Stimulated activated CD8-positive, alpha-beta memory T cell treated with anti-CD3 and anti-CD28 coated beads, Interleukin-7, amount 100 ng/mL, for 4 hours (primary cell): ENCODE measurements around the gene RELCH.

Experiments used
- DNase-seq, 2 donors: peaks; one replicate each; pipeline ENCODE4 v3.0.0-alpha.2; 2020; ENCODE audit warnings: low read depth in 2 of 2

RELCH gene

GRCh38 chr18:62189208-62189607 lies 2.2 kb downstream of the RELCH start:
- no peak for DNase-seq

GRCh38 chr18:62196079-62196478 lies 9.0 kb downstream of the RELCH start:
- no peak for DNase-seq

- DNase-seq = no peak
Observed at GRCh38 chr18:62196980-62197379, 9.9 kb downstream of the RELCH start.

GRCh38 chr18:62198259-62198658 lies 11.2 kb downstream of the RELCH start:
- DNase-seq = no peak

- DNase-seq = no peak
Observed at GRCh38 chr18:62199629-62200028, 12.6 kb downstream of the RELCH start.

GRCh38 chr18:62200121-62200914 lies 13.3 kb downstream of the RELCH start:
- DNase-seq = no peak

GRCh38 chr18:62201870-62202269 lies 14.8 kb downstream of the RELCH start:
- no peak for DNase-seq

GRCh38 chr18:62205824-62206223 lies 18.8 kb downstream of the RELCH start:
- DNase-seq = no peak

- no peak for DNase-seq
Observed at GRCh38 chr18:62206593-62206992, 19.5 kb downstream of the RELCH start.

GRCh38 chr18:62209046-62209445 lies 22.0 kb downstream of the RELCH start:
- no peak for DNase-seq

- DNase-seq = no peak
Observed at GRCh38 chr18:62210138-62210537, 23.1 kb downstream of the RELCH start.

- no peak for DNase-seq
Observed at GRCh38 chr18:62211325-62211828, 24.3 kb downstream of the RELCH start.

- no peak for DNase-seq
Observed at GRCh38 chr18:62214790-62215189, 27.7 kb downstream of the RELCH start.

GRCh38 chr18:62224229-62224628 lies 37.2 kb downstream of the RELCH start:
- no peak for DNase-seq

GRCh38 chr18:62226047-62226446 lies 39.0 kb downstream of the RELCH start:
- DNase-seq = no peak

- DNase-seq = no peak
Observed at GRCh38 chr18:62236252-62236651, 49.2 kb downstream of the RELCH start.

- no peak for DNase-seq
Observed at GRCh38 chr18:62239475-62239874, 52.4 kb downstream of the RELCH start.

GRCh38 chr18:62242955-62243354 lies 55.9 kb downstream of the RELCH start:
- no peak for DNase-seq

- no peak for DNase-seq
Observed at GRCh38 chr18:62245177-62245576, 58.1 kb downstream of the RELCH start.

GRCh38 chr18:62245699-62246098 lies 58.6 kb downstream of the RELCH start:
- no peak for DNase-seq

GRCh38 chr18:62248313-62248712 lies 61.3 kb downstream of the RELCH start:
- DNase-seq = no peak

GRCh38 chr18:62249478-62250097 lies 62.5 kb downstream of the RELCH start:
- DNase-seq = peak; percentile 46 to 55

- DNase-seq = no peak
Observed at GRCh38 chr18:62250475-62250874, 63.4 kb downstream of the RELCH start.
